ENCODE measurements around the gene CD48.

Gene CD48

DNA sequence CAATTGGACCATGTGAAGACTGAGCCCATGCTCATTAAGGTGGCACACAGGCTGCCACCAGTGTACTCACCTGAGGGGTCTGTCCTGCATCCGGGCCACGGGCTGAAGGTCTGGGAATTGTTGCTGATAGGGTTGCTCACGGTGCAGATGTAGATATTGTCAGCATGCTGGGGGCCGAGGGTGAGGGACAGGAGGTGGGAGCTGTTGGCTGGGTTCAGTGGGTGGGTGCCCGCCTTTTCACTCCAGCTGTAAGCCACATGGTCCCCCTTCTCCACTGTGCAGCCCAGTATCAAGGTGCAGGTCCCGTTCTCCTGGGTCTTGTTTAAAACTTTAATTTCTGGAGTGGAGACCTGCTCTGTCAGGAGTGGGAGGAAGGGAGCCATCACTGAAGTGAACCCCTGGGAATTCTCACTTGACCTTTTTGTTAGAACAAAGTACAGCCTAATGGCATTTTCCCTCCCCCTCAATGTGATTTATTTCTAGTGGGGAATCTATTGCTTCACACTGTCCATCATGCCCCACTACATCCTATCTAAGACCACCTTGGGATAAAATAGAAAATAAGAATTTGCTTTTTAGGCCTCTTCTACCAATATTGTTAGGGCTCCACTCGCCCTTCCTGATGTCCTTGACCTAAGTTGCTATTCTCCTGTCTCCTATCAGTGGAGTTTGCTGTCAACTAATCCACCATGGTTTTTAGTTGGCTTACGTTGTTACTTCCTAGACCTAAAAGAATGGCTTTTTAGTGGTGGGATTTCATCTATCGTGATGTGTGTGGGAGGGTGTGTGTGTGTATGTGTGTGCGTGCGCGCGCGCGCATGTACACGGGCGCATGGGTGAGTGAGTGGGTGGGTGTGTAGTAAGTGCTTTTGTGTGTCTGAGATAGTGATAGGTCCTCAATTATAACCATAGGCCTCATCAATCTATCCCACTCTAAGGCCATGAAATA is 76.8 kb downstream of the CD48 start:
- Histone ChIP-seq H3K4me2 (ENCODE audit: low read length) (no peak overlapping the region), H3K4me3 (ENCODE audit: low read depth, low read length) (no peak overlapping the region), H3K9ac (no peak overlapping the region), H3K27me3 (ENCODE audit: control insufficient read depth, insufficient read depth, low read length) (no peaks in the 10 kb centered on the region), H3K79me2 (no peaks in the 10 kb centered on the region), H2AFZ (no peak overlapping the region), H3K36me3 (ENCODE audit: control insufficient read depth, insufficient read depth, low read length) (no peaks in the 10 kb centered on the region), H3K27ac (no peak overlapping the region), H3K4me1 (peaks cover 4% of the 10 kb centered on the region), H3K9me3 (ENCODE audit: control insufficient read depth, low read length) (no peaks in the 10 kb centered on the region)
- TF ChIP-seq, protein P1, sequence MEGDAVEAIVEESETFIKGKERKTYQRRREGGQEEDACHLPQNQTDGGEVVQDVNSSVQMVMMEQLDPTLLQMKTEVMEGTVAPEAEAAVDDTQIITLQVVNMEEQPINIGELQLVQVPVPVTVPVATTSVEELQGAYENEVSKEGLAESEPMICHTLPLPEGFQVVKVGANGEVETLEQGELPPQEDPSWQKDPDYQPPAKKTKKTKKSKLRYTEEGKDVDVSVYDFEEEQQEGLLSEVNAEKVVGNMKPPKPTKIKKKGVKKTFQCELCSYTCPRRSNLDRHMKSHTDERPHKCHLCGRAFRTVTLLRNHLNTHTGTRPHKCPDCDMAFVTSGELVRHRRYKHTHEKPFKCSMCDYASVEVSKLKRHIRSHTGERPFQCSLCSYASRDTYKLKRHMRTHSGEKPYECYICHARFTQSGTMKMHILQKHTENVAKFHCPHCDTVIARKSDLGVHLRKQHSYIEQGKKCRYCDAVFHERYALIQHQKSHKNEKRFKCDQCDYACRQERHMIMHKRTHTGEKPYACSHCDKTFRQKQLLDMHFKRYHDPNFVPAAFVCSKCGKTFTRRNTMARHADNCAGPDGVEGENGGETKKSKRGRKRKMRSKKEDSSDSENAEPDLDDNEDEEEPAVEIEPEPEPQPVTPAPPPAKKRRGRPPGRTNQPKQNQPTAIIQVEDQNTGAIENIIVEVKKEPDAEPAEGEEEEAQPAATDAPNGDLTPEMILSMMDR (IDR thresholded peaks at IDR 0.05): no peak

DNA sequence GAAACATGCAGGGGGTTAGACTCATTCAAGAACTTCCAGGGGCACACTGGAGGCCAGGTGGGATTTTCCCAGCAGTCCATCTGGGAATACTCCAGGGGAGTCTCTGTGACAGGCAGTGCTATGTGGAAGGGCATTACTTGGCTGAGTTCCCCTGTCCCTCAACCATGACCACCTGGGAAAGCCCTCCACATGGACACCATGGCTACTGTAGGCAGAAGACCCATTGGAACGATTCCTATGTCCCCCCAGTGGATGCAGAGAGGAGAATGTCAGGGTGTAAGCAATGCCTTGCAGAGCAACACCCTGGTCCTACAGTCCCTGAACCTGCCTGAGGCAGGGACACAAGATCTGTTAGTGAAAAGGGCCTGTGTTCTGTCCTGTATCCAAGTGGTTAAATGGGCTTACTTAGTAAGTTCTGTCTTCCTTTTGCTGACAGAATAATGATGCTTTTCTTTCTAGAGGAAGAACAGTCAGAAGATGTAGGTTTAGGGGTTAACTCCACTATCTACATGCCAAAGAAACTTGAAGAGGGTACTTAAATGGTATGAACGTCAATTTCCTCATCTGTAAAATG is 78.2 kb downstream of the CD48 start:
- H3K4me3 ChIP-seq (ENCODE audit: low read depth, low read length): no peak overlapping the region
- H3K9ac ChIP-seq: no peak overlapping the region
- H3K36me3 ChIP-seq (ENCODE audit: control insufficient read depth, insufficient read depth, low read length): no peaks in the 10 kb centered on the region
- TF ChIP-seq, protein P1 (IDR thresholded peaks at IDR 0.05): no peak
- H3K9me3 ChIP-seq (ENCODE audit: control insufficient read depth, low read length): no peaks in the 10 kb centered on the region
- no peak overlapping the region for H3K4me2 ChIP-seq (ENCODE audit: low read length)
- no peaks in the 10 kb centered on the region for H3K79me2 ChIP-seq
- no peak overlapping the region for H3K27ac ChIP-seq
- peaks cover 4% of the 10 kb centered on the region for H3K4me1 ChIP-seq
- H2AFZ ChIP-seq: no peak overlapping the region
- no peaks in the 10 kb centered on the region for H3K27me3 ChIP-seq (ENCODE audit: control insufficient read depth, insufficient read depth, low read length)

DNA sequence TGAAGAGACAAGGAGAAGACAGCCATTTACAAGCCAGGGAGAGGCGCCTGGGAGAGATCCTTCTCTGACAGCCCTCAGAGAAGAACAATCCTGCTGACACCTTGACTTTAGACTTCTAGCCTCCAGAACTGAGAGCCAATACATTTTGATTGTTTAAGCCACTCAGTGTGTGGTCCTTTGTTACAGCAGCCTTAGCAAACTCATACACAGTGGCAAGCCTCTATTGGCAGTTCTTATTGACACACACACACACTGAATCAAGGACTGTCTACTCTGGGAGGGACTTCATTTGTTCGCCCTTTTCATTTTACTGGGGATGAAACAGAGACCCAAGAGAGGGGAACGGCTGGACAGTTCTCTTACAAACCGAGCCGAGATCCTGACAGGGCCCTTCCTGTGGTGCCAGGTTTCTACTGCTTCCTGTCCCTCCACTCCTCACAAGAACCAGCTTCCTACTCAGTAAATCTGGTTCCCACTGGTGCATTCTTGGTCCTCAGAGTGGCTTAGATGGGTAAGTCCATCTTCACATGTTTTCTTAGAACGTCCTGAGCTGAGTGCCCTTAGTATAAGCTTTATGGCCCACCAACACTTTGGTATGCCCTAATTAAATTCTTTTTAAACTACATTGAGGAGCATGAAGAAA is 79.5 kb downstream of the CD48 start:
- TF ChIP-seq, protein P1 (IDR thresholded peaks at IDR 0.05): no peak
- H3K4me3 ChIP-seq (ENCODE audit: low read depth, low read length): no peak overlapping the region
- no peaks in the 10 kb centered on the region for H3K27me3 ChIP-seq (ENCODE audit: control insufficient read depth, insufficient read depth, low read length)

DNA sequence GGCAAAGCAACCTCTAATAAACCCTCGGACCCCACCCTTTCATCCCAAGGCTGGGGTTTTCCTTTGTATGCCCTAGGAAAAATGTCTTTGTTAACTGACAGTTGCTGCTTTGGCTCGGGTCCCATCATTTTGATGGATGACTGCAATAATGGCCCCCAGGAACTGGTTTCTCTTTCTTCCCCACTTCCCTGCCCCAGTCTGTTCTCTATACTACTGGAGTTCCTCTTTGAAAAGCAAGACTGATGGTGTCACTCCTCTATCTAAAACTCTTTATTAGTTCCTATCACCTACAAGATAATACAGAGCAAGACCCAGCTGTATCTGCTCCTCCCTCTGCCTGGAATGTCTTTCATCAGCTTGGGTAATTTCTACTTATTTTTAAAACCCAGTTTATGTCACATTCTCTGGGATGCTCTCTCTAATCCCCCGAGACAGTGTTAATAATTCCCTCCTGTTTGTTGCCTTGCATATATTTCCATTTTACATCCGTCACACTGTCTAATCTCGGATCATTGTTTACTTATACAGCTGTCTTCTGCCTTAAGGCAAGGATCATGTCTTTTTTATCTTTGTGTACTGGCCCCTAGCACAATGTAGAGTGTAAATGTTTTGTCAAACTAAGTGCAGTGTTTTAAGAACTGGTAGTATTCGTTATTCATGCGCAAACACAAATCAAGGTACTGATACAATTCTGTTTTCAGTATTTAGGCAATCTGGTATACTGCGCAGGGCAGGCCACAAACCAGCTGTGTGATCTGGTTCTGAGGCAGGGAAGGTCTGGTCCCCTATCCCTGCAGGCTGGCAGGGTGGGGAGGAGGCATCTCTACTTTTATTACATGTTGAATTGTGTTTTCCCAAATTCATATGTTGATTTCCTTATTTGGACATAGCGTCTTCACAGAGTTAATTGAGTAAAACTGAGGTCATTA is 80.8 kb downstream of the CD48 start:
- peaks cover 4% of the 10 kb centered on the region for H3K4me1 ChIP-seq
- H3K27ac ChIP-seq: no peak overlapping the region
- H3K9ac ChIP-seq: no peak overlapping the region
- no peak overlapping the region for H2AFZ ChIP-seq
- no peaks in the 10 kb centered on the region for H3K79me2 ChIP-seq
- H3K36me3 ChIP-seq (ENCODE audit: control insufficient read depth, insufficient read depth, low read length): no peaks in the 10 kb centered on the region
- TF ChIP-seq, protein P1 (IDR thresholded peaks at IDR 0.05): no peak
- no peak overlapping the region for H3K4me3 ChIP-seq (ENCODE audit: low read depth, low read length)
- H3K4me2 ChIP-seq (ENCODE audit: low read length): no peak overlapping the region
- H3K9me3 ChIP-seq (ENCODE audit: control insufficient read depth, low read length): no peaks in the 10 kb centered on the region
- H3K27me3 ChIP-seq (ENCODE audit: control insufficient read depth, insufficient read depth, low read length): no peaks in the 10 kb centered on the region

More for the DNA sequence above, 79.5 kb downstream of the CD48 start:
- Histone ChIP-seq H2AFZ (no peak overlapping the region), H3K36me3 (ENCODE audit: control insufficient read depth, insufficient read depth, low read length) (no peaks in the 10 kb centered on the region), H3K27ac (no peak overlapping the region), H3K4me2 (ENCODE audit: low read length) (no peak overlapping the region), H3K4me1 (peaks cover 4% of the 10 kb centered on the region), H3K9ac (no peak overlapping the region), H3K79me2 (no peaks in the 10 kb centered on the region), H3K9me3 (ENCODE audit: control insufficient read depth, low read length) (no peaks in the 10 kb centered on the region)
